Measurements from ENCODE around the gene TOR1AIP2. TPM values are rescaled to one million over a fixed set of nuclear protein-coding genes. Genes with fewer than 3 reads are reported as not detected.

TOR1AIP2 gene
- total and polyA plus RNA-seq, 2 of the 13 experiments (the other 11 are each of a cell fraction or from before 2014, with no cell fraction given): 35.2 to 65.8 TPM

DNA sequence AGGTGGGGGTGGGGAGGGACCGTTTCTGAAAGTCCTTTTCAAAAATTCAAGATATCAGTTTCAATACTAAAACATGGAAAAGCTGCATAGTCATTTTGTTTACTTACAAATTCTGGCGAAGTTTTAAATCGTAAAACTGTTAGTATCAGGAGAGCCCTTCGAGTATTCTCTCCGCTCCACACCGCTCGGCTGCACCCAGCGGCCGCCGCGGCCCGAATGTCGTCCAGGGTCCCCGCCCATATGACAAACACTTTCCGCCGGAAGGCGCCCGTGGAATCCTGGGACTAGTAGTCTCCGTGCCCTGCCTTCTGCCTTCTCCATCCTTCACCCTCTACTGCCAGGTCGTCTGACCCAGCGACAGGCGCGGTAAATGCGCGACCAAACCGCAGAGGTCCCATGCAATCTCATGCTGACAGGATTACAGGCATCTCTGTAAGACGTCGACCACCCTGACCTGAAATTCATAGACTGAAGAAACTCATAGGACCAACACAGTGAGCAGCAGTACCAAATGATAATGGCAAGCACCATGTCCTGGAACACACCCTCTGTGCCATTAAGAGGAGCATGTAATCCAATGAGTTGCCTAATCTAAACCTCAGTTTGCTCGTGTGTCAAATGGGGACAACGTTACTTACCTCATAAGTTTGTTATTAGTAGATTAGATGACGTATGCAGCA, at the start of gene TOR1AIP2 (continued):
- TF ChIP-seq, protein P1, sequence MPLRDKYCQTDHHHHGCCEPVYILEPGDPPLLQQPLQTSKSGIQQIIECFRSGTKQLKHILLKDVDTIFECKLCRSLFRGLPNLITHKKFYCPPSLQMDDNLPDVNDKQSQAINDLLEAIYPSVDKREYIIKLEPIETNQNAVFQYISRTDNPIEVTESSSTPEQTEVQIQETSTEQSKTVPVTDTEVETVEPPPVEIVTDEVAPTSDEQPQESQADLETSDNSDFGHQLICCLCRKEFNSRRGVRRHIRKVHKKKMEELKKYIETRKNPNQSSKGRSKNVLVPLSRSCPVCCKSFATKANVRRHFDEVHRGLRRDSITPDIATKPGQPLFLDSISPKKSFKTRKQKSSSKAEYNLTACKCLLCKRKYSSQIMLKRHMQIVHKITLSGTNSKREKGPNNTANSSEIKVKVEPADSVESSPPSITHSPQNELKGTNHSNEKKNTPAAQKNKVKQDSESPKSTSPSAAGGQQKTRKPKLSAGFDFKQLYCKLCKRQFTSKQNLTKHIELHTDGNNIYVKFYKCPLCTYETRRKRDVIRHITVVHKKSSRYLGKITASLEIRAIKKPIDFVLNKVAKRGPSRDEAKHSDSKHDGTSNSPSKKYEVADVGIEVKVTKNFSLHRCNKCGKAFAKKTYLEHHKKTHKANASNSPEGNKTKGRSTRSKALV (CRISPR knock-in tag; IDR thresholded peaks at IDR 0.05): no peak
- TF ChIP-seq ZNF24 (IDR thresholded peaks at IDR 0.05) (no peak), AGO1 (IDR thresholded peaks at IDR 0.05; ENCODE audit: low read depth, low read length, poor library complexity, severe bottlenecking) (no peak), ZBTB38 (CRISPR knock-in tag; IDR thresholded peaks at IDR 0.05) (peak; percentile 59), ZNF747 (CRISPR knock-in tag; IDR thresholded peaks at IDR 0.05; ENCODE audit: borderline replicate concordance) (0 out of 2 replicates have a peak, but pooled peaks have one; percentile 32), KDM3A (CRISPR knock-in tag; IDR thresholded peaks at IDR 0.05; ENCODE audit: low read depth) (no peak), ZNF850 (CRISPR knock-in tag; conservative IDR thresholded peaks at IDR 0.05) (no peak), ZNF768 (CRISPR knock-in tag; IDR thresholded peaks at IDR 0.05) (peak; percentile 33; the same call in 1 of the 2 replicates), ZNF615 (CRISPR knock-in tag; IDR thresholded peaks at IDR 0.05; ENCODE audit: borderline replicate concordance) (no peak), ETV5 (CRISPR knock-in tag; IDR thresholded peaks at IDR 0.05; ENCODE audit: borderline replicate concordance) (peak; percentile 60), POLR2AphosphoS5 (IDR thresholded peaks at IDR 0.05; ENCODE audit: low read depth, low read length) (peak; percentile 98), SIN3B (IDR thresholded peaks at IDR 0.05; ENCODE audit: low read length) (no peak), MXI1 (IDR thresholded peaks at IDR 0.05; ENCODE audit: borderline replicate concordance, low read depth, low read length) (peak; percentile 71; the same call in 1 of the 3 replicates), HOXD1 (CRISPR knock-in tag; IDR thresholded peaks at IDR 0.05) (no peak), ZNF460 (CRISPR knock-in tag; IDR thresholded peaks at IDR 0.05; ENCODE audit: borderline replicate concordance) (no peak), MTA3 (CRISPR knock-in tag; IDR thresholded peaks at IDR 0.05) (no peak), NFIC (IDR thresholded peaks at IDR 0.05; ENCODE audit: low read length) (no peak), ZNF766 (CRISPR knock-in tag; IDR thresholded peaks at IDR 0.05; ENCODE audit: borderline replicate concordance) (no peak), ZNF547 (CRISPR knock-in tag; IDR thresholded peaks at IDR 0.05) (no peak), FOXM1 (CRISPR knock-in tag; IDR thresholded peaks at IDR 0.05) (no peak), GATAD1 (CRISPR knock-in tag; IDR thresholded peaks at IDR 0.05) (peak; percentile 80)
- TF ChIP-seq, protein P2, sequence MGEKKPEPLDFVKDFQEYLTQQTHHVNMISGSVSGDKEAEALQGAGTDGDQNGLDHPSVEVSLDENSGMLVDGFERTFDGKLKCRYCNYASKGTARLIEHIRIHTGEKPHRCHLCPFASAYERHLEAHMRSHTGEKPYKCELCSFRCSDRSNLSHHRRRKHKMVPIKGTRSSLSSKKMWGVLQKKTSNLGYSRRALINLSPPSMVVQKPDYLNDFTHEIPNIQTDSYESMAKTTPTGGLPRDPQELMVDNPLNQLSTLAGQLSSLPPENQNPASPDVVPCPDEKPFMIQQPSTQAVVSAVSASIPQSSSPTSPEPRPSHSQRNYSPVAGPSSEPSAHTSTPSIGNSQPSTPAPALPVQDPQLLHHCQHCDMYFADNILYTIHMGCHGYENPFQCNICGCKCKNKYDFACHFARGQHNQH (CRISPR knock-in tag; IDR thresholded peaks at IDR 0.05): no peak
- TF ChIP-seq, protein P3, sequence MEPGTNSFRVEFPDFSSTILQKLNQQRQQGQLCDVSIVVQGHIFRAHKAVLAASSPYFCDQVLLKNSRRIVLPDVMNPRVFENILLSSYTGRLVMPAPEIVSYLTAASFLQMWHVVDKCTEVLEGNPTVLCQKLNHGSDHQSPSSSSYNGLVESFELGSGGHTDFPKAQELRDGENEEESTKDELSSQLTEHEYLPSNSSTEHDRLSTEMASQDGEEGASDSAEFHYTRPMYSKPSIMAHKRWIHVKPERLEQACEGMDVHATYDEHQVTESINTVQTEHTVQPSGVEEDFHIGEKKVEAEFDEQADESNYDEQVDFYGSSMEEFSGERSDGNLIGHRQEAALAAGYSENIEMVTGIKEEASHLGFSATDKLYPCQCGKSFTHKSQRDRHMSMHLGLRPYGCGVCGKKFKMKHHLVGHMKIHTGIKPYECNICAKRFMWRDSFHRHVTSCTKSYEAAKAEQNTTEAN (CRISPR knock-in tag; conservative IDR thresholded peaks at IDR 0.05): no peak
- TF ChIP-seq, protein P4, sequence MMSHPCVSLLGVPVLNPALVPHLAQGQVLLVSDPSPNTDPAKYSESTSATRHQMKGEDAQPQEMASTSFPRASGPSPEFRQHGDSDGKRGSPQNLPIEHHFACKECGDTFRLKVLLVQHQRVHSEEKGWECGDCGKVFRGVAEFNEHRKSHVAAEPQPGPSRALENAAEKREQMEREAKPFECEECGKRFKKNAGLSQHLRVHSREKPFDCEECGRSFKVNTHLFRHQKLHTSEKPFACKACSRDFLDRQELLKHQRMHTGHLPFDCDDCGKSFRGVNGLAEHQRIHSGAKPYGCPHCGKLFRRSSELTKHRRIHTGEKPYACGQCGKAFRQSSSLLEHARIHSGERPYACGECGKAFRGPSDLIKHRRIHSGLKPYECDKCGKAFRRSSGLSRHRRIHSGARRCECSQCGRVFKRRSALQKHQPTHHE (CRISPR knock-in tag; IDR thresholded peaks at IDR 0.05; ENCODE audit: borderline replicate concordance): no peak
- TF ChIP-seq, protein P5, sequence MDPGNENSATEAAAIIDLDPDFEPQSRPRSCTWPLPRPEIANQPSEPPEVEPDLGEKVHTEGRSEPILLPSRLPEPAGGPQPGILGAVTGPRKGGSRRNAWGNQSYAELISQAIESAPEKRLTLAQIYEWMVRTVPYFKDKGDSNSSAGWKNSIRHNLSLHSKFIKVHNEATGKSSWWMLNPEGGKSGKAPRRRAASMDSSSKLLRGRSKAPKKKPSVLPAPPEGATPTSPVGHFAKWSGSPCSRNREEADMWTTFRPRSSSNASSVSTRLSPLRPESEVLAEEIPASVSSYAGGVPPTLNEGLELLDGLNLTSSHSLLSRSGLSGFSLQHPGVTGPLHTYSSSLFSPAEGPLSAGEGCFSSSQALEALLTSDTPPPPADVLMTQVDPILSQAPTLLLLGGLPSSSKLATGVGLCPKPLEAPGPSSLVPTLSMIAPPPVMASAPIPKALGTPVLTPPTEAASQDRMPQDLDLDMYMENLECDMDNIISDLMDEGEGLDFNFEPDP (CRISPR knock-in tag; conservative IDR thresholded peaks at IDR 0.05): no peak

Measured in HepG2 (cell line).